Endothelial cell of umbilical vein (primary cell): ENCODE data around the gene KCND1. TPM values are rescaled to one million over a fixed set of nuclear protein-coding genes. Genes with fewer than 3 reads are reported as not detected.

ENCODE experiments used
- BruUV-seq: library from RNA; stranded (reverse); fragments of 400-500 nt; replicated peaks from 2 replicates; lab custom pipeline; 2021; lab: Mats Ljungman, UMichigan
- CTCF ChIA-PET: fragments of 300-600, 350-600 bp; sonication (Branson Sonifier 250); formaldehyde crosslinking; loops from one replicate; lab custom pipeline; 2021; ENCODE audit warnings: antibody characterized with exemption, inconsistent platforms; lab: Charles Lee
- POLR2A ChIA-PET: fragments of 300-600, 350-600 bp; sonication (Branson Sonifier 250); formaldehyde crosslinking; loops from one replicate; lab custom pipeline; 2021; ENCODE audit warnings: antibody characterized with exemption, inconsistent platforms; lab: Charles Lee
- DNase-seq: peaks from one replicate; pipeline ENCODE4 v3.0.0-alpha.2; 2011; ENCODE audit warnings: low read depth, low spot score
- FAIRE-seq: peaks from 2 replicates; lab custom pipeline; 2011; peaks lifted over from hg19 to GRCh38; lab: Jason Lieb, UNC
- H2AFZ ChIP-seq: 2 replicates; pipeline ENCODE4 v1.6.0; 2012; ENCODE audit warnings: low read depth, low read length, control low read depth, inconsistent platforms
- H3K27ac ChIP-seq: 2 replicates; pipeline ENCODE4 v1.5.1; 2011; ENCODE audit warnings: low read depth, mild to moderate bottlenecking, control low read depth, low read length, moderate library complexity; ENCODE audit not compliant: insufficient read depth
- H3K27me3 ChIP-seq, 2 experiments: 2 replicates each; pipeline versions ENCODE4 v1.6.0 to v1.6.1; 2011; ENCODE audit warnings: low read length in 2 of 2, mixed read lengths in 1 of 2; ENCODE audit not compliant: control insufficient read depth in 2 of 2, insufficient read depth in 2 of 2
- H3K36me3 ChIP-seq, 2 experiments: 2 replicates in 1 of 2; 3 replicates in 1 of 2; pipeline ENCODE4 v1.5.1; 2011; ENCODE audit warnings: low read length in 2 of 2, mild to moderate bottlenecking in 1 of 2, moderate library complexity in 1 of 2; ENCODE audit not compliant: control insufficient read depth in 2 of 2, insufficient read depth in 2 of 2; ENCODE audit errors: extremely low read depth in 1 of 2
- H3K4me1 ChIP-seq: 3 replicates; pipeline ENCODE4 v1.5.1; 2011; ENCODE audit warnings: mild to moderate bottlenecking, low read length; ENCODE audit not compliant: control insufficient read depth, insufficient read depth; ENCODE audit errors: extremely low read depth
- H3K4me2 ChIP-seq: 2 replicates; pipeline ENCODE4 v1.6.1; 2011; ENCODE audit warnings: low read length, control low read depth, mixed read lengths; ENCODE audit not compliant: insufficient read depth
- H3K4me3 ChIP-seq, 3 experiments: fragments of 200-600 bp in 1 of 3; sonication (generic), shearing (Covaris generic) in 1 of 3; replicated peaks in 1 of 3; 2 replicates each; pipeline ENCODE4 v1.5.1; 2011 to 2016; ENCODE audit warnings: control low read depth in 3 of 3, low read length in 3 of 3, mild to moderate bottlenecking in 2 of 3, inconsistent platforms in 1 of 3, low read depth in 1 of 3, moderate library complexity in 1 of 3; ENCODE audit not compliant: insufficient read depth in 1 of 3
- H3K79me2 ChIP-seq: 2 replicates; pipeline ENCODE4 v1.6.0; 2012; ENCODE audit warnings: low read length, inconsistent platforms; ENCODE audit not compliant: control insufficient read depth, insufficient read depth
- H3K9ac ChIP-seq: replicated peaks from 2 replicates; pipeline ENCODE3; 2011; ENCODE audit warnings: low read length, control low read depth; ENCODE audit not compliant: insufficient read depth; ENCODE audit errors: extremely low read depth
- H3K9me1 ChIP-seq: replicated peaks from 3 replicates; pipeline ENCODE4 v1.6.0; 2011; ENCODE audit warnings: mild to moderate bottlenecking, low read length; ENCODE audit not compliant: control insufficient read depth, insufficient read depth; ENCODE audit errors: extremely low read depth
- H3K9me3 ChIP-seq: replicated peaks from 2 replicates; pipeline ENCODE4 v1.5.1; 2012; ENCODE audit warnings: low read length, inconsistent platforms; ENCODE audit not compliant: control insufficient read depth, insufficient read depth
- H4K20me1 ChIP-seq: replicated peaks from 2 replicates; pipeline ENCODE3; 2011; ENCODE audit warnings: mild to moderate bottlenecking, low read length; ENCODE audit not compliant: control insufficient read depth, insufficient read depth; ENCODE audit errors: extremely low read depth
- EZH2 ChIP-seq: IDR thresholded peaks from 2 replicates; pipeline ENCODE4 v1.6.1; 2012; ENCODE audit warnings: borderline replicate concordance, low read depth, mild to moderate bottlenecking, moderate library complexity, low read length, inconsistent platforms; ENCODE audit not compliant: severe bottlenecking
- FOS ChIP-seq: IDR thresholded peaks from 2 replicates; pipeline ENCODE4 v1.6.1; 2011; ENCODE audit warnings: mild to moderate bottlenecking, low read length, moderate library complexity, borderline replicate concordance; ENCODE audit not compliant: insufficient read depth
- GATA2 ChIP-seq: IDR thresholded peaks from 2 replicates; pipeline ENCODE4 v1.7.0; 2011; ENCODE audit warnings: low read depth, mild to moderate bottlenecking, moderate library complexity, mixed read lengths, low read length; ENCODE audit not compliant: insufficient read length, insufficient read depth
- JUN ChIP-seq: IDR thresholded peaks from 2 replicates; pipeline ENCODE4 v1.6.1; 2011; ENCODE audit warnings: borderline replicate concordance, low read depth; ENCODE audit not compliant: insufficient read length, insufficient read depth
- MAX ChIP-seq: IDR thresholded peaks from 2 replicates; pipeline ENCODE4 v1.6.1; 2011; ENCODE audit not compliant: insufficient read depth, insufficient read length
- MYC ChIP-seq: IDR thresholded peaks from one replicate; pipeline ENCODE4 v1.6.1; 2011; ENCODE audit warnings: mild to moderate bottlenecking, low read depth, low read length
- POLR2A ChIP-seq: IDR thresholded peaks from 2 replicates; pipeline ENCODE4 v1.6.1; 2012; ENCODE audit warnings: low read depth, mild to moderate bottlenecking, control low read depth, low read length
- POLR2AphosphoS5 ChIP-seq: IDR thresholded peaks from 2 replicates; pipeline ENCODE4 v1.6.1; 2012; ENCODE audit warnings: low read depth, mild to moderate bottlenecking, control low read depth, low read length, moderate library complexity; ENCODE audit not compliant: insufficient read depth
- dilution Hi-C: fragments of 300-500 bp; cut with MboI; formaldehyde crosslinking; loops from one replicate; pipeline ENCODE4 v1.15.0; 2019; ENCODE audit warnings: low sequenced_read_pairs; ENCODE audit not compliant: extremely low pct_ligation_motif_present
- intact Hi-C: fragments of 100-400 bp; cut with micrococcal nuclease; formaldehyde crosslinking; loops from one replicate; pipeline ENCODE4 v1.10.0; 2022
- polyA plus RNA-seq, 4 experiments: library from polyadenylated mRNA; depleted of rRNA in 3 of 4; stranded (reverse) in 3 of 4; unstranded in 1 of 4; fragments of >200 nt; gene quantifications; 2 replicates each; pipeline versions ENCODE4 v1.2.1 to v1.2.3, GENCODE V29; 2011 to 2012; ENCODE audit warnings: missing spikeins in 1 of 4
- total RNA-seq: library from RNA; stranded (reverse); gene quantifications from 2 replicates; pipeline ENCODE4 v1.2.3, GENCODE V29; 2021
- TF ChIP-seq, protein P1 (sequence below), 2 donors: IDR thresholded peaks; 1 replicate in 1 of 2; 2 replicates in 1 of 2; pipeline ENCODE4 v1.5.1; 2011; ENCODE audit warnings: low read length in 2 of 2, mild to moderate bottlenecking in 2 of 2, moderate library complexity in 2 of 2, control low read depth in 1 of 2, inconsistent platforms in 1 of 2, low read depth in 1 of 2; ENCODE audit not compliant: insufficient read depth in 1 of 2; ENCODE audit errors: extremely low read depth in 1 of 2

The KCND1 gene
- total and polyA plus RNA-seq, 2 donors (not counting 3 experiments of a cell fraction or from before 2014, with no cell fraction given) = 0.54 to 1.3 TPM

GRCh38 chrX:48940404-48940955, 31.2 kb downstream of the KCND1 start:
- H3K36me3 ChIP-seq = peaks cover 0 to 16% of the 10 kb centered on the region in 2 experiments
- no peaks in the 10 kb centered on the region for H4K20me1 ChIP-seq
- H2AFZ ChIP-seq = no peak overlapping the region
- H3K27ac ChIP-seq = no peak overlapping the region
- H3K27me3 ChIP-seq = no peaks in the 10 kb centered on the region
- ChIA-PET CTCF (no interaction called here), POLR2A (no interaction called here)
- no peaks in the 10 kb centered on the region for H3K9me1 ChIP-seq
- H3K4me2 ChIP-seq = no peak overlapping the region
- dilution Hi-C loops (no loop called here), intact Hi-C loops (no loop called here)
- H3K9ac ChIP-seq = no peak overlapping the region
- H3K79me2 ChIP-seq = peaks cover 39% of the 10 kb centered on the region
- no peak overlapping the region for H3K4me3 ChIP-seq
- H3K9me3 ChIP-seq = no peaks in the 10 kb centered on the region
- no peak for TF ChIP-seq MAX
- TF ChIP-seq POLR2A = no peak
- TF ChIP-seq GATA2 = no peak
- no peak for TF ChIP-seq POLR2AphosphoS5
- no peak for TF ChIP-seq MYC
- TF ChIP-seq EZH2 = no peak
- no peak for TF ChIP-seq JUN
- no peak for TF ChIP-seq FOS
- TF ChIP-seq, protein P1, sequence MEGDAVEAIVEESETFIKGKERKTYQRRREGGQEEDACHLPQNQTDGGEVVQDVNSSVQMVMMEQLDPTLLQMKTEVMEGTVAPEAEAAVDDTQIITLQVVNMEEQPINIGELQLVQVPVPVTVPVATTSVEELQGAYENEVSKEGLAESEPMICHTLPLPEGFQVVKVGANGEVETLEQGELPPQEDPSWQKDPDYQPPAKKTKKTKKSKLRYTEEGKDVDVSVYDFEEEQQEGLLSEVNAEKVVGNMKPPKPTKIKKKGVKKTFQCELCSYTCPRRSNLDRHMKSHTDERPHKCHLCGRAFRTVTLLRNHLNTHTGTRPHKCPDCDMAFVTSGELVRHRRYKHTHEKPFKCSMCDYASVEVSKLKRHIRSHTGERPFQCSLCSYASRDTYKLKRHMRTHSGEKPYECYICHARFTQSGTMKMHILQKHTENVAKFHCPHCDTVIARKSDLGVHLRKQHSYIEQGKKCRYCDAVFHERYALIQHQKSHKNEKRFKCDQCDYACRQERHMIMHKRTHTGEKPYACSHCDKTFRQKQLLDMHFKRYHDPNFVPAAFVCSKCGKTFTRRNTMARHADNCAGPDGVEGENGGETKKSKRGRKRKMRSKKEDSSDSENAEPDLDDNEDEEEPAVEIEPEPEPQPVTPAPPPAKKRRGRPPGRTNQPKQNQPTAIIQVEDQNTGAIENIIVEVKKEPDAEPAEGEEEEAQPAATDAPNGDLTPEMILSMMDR (IDR thresholded peaks at IDR 0.05; ENCODE audit: extremely low read depth in 1 of 2, insufficient read depth in 1 of 2, low read depth in 1 of 2, low read length in 2 of 2) = no peak
- DNase-seq (no peak), FAIRE-seq (no peak)
- H3K4me1 ChIP-seq = no peaks in the 10 kb centered on the region
- BruUV-seq = no TSS peak
